CD14-positive monocyte (primary cell): ENCODE data around the gene IRX4. TPM values are rescaled to one million over a fixed set of nuclear protein-coding genes. Genes with fewer than 3 reads are reported as not detected.
A peak's percentile ranks its signal among the peaks of the same experiment; 100 is the strongest.

Experiments
- DNase-seq, 3 donors: peaks; one replicate each; pipeline ENCODE4 v3.0.0-alpha.2; 2011 to 2022
- H2AFZ ChIP-seq: 2 replicates; pipeline ENCODE4 v1.6.0; 2012; ENCODE audit warnings: mild to moderate bottlenecking, low read depth, low read length, inconsistent platforms; ENCODE audit not compliant: insufficient read depth, poor library complexity, severe bottlenecking
- H3K27ac ChIP-seq, 2 donors: 1 replicate in 1 of 2; 2 replicates in 1 of 2; pipeline ENCODE4 v1.5.1; 2012 to 2013; ENCODE audit warnings: low read length in 2 of 2, control low read depth in 1 of 2, inconsistent platforms in 1 of 2, low read depth in 1 of 2, mild to moderate bottlenecking in 1 of 2
- H3K27me3 ChIP-seq, 2 donors: one replicate each; pipeline versions ENCODE4 v1.6.0 to v1.6.1; 2011 to 2013; ENCODE audit warnings: low read length in 2 of 2; ENCODE audit not compliant: control insufficient read depth in 2 of 2, insufficient read depth in 2 of 2
- H3K36me3 ChIP-seq, 2 donors: replicated peaks in 1 of 2; 1 replicate in 1 of 2; 2 replicates in 1 of 2; pipeline versions ENCODE4 v1.5.1 to v1.6.1; 2012 to 2013; ENCODE audit warnings: low read length in 2 of 2, control low read depth in 1 of 2, inconsistent platforms in 1 of 2, mild to moderate bottlenecking in 1 of 2; ENCODE audit not compliant: insufficient read depth in 2 of 2, control insufficient read depth in 1 of 2
- H3K4me1 ChIP-seq, 2 donors: 1 replicate in 1 of 2; 2 replicates in 1 of 2; pipeline versions ENCODE4 v1.5.1 to v1.6.1; 2012 to 2013; ENCODE audit warnings: low read length in 2 of 2, control low read depth in 1 of 2, inconsistent platforms in 1 of 2, mild to moderate bottlenecking in 1 of 2, moderate library complexity in 1 of 2; ENCODE audit not compliant: insufficient read depth in 2 of 2, control insufficient read depth in 1 of 2
- H3K4me2 ChIP-seq: replicated peaks from 2 replicates; pipeline ENCODE3; 2012; ENCODE audit warnings: low read length, moderate library complexity, mild to moderate bottlenecking; ENCODE audit not compliant: poor library complexity, severe bottlenecking; ENCODE audit errors: extremely low read depth
- H3K4me3 ChIP-seq, 3 experiments: fragments of 200-600 bp in 1 of 3; sonication (generic) in 1 of 3; replicated peaks in 1 of 3; 1 replicate in 2 of 3; 2 replicates in 1 of 3; pipeline ENCODE4 v1.5.1; 2011 to 2013; ENCODE audit warnings: low read length in 3 of 3, mild to moderate bottlenecking in 3 of 3, control low read depth in 2 of 3, low read depth in 2 of 3, inconsistent platforms in 1 of 3, moderate library complexity in 1 of 3
- H3K79me2 ChIP-seq: 2 replicates; pipeline ENCODE4 v1.6.0; 2012; ENCODE audit warnings: mild to moderate bottlenecking, control low read depth, inconsistent platforms, low read length, moderate library complexity; ENCODE audit not compliant: insufficient read depth
- H3K9ac ChIP-seq: 2 replicates; pipeline ENCODE4 v1.6.0; 2017; ENCODE audit warnings: low read length, mild to moderate bottlenecking; ENCODE audit not compliant: insufficient read depth, poor library complexity, severe bottlenecking
- H3K9me3 ChIP-seq, 2 donors: replicated peaks in 1 of 2; 1 replicate in 1 of 2; 2 replicates in 1 of 2; pipeline versions ENCODE4 v1.5.1 to v1.6.1; 2012 to 2013; ENCODE audit warnings: low read length in 2 of 2, control low read depth in 1 of 2; ENCODE audit not compliant: control insufficient read depth in 1 of 2, insufficient read depth in 1 of 2
- H4K20me1 ChIP-seq: 2 replicates; pipeline ENCODE4 v1.6.0; 2012; ENCODE audit warnings: mild to moderate bottlenecking, low read length, control low read depth, moderate library complexity; ENCODE audit not compliant: insufficient read depth
- H3K27ac Mint-ChIP-seq, 7 donors: one replicate each; pipeline ENCODE4 v1.8.0; 2020; ENCODE audit warnings: mild to moderate bottlenecking in 7 of 7, mixed read lengths in 7 of 7, moderate library complexity in 6 of 7, inconsistent platforms in 2 of 7
- H3K27me3 Mint-ChIP-seq, 3 donors: one replicate each; pipeline ENCODE4 v1.8.0; 2021 to 2022; ENCODE audit warnings: low read depth in 3 of 3, mild to moderate bottlenecking in 3 of 3, mixed read lengths in 3 of 3, moderate library complexity in 3 of 3, inconsistent platforms in 1 of 3
- H3K36me3 Mint-ChIP-seq, 2 donors: one replicate each; pipeline ENCODE4 v1.8.0; 2020; ENCODE audit warnings: mixed read lengths in 2 of 2, inconsistent platforms in 1 of 2, mild to moderate bottlenecking in 1 of 2
- H3K4me1 Mint-ChIP-seq: one replicate; pipeline ENCODE4 v1.8.0; 2020; ENCODE audit warnings: mild to moderate bottlenecking, mixed read lengths
- H3K4me3 Mint-ChIP-seq, 2 donors: one replicate each; pipeline ENCODE4 v1.8.0; 2020; ENCODE audit warnings: mild to moderate bottlenecking in 2 of 2, mixed read lengths in 2 of 2, moderate library complexity in 1 of 2
- H3K9me3 Mint-ChIP-seq, 7 donors: one replicate each; pipeline ENCODE4 v1.8.0; 2020 to 2022; ENCODE audit warnings: mixed read lengths in 7 of 7, mild to moderate bottlenecking in 6 of 7, moderate library complexity in 6 of 7, inconsistent platforms in 2 of 7
- CTCF ChIP-seq: fragments of 200-600 bp; IDR thresholded peaks from one replicate; pipeline ENCODE4 v1.8.0; 2022; ENCODE audit warnings: antibody characterized with exemption, mild to moderate bottlenecking
- WGBS: methylation state at CpG from one replicate; pipeline ENCODE4 v1.1.5; 2013; ENCODE audit warnings: missing lambda C conversion rate; ENCODE audit not compliant: insufficient coverage; 5-methylcytosine and 5-hydroxymethylcytosine counted together
- intact Hi-C, 2 donors: fragments of 100-400 bp; cut with micrococcal nuclease; formaldehyde crosslinking; loops; one replicate each; pipeline versions ENCODE4 v1.15.0 to v1.15.1; 2023
- polyA plus RNA-seq, 3 donors: library from polyadenylated mRNA; depleted of rRNA in 1 of 3; unstranded in 2 of 3; stranded (reverse) in 1 of 3; fragments of 300-500 nt in 2 of 3; fragments of >200 nt in 1 of 3; fragmentation: Illumina TruSeq in 2 of 3; gene quantifications; 1 replicate in 2 of 3; 2 replicates in 1 of 3; pipeline ENCODE4 v1.2.3, GENCODE V29; 2012 to 2021

The IRX4 gene
- polyA plus RNA-seq, 3 donors: not detected

DNA sequence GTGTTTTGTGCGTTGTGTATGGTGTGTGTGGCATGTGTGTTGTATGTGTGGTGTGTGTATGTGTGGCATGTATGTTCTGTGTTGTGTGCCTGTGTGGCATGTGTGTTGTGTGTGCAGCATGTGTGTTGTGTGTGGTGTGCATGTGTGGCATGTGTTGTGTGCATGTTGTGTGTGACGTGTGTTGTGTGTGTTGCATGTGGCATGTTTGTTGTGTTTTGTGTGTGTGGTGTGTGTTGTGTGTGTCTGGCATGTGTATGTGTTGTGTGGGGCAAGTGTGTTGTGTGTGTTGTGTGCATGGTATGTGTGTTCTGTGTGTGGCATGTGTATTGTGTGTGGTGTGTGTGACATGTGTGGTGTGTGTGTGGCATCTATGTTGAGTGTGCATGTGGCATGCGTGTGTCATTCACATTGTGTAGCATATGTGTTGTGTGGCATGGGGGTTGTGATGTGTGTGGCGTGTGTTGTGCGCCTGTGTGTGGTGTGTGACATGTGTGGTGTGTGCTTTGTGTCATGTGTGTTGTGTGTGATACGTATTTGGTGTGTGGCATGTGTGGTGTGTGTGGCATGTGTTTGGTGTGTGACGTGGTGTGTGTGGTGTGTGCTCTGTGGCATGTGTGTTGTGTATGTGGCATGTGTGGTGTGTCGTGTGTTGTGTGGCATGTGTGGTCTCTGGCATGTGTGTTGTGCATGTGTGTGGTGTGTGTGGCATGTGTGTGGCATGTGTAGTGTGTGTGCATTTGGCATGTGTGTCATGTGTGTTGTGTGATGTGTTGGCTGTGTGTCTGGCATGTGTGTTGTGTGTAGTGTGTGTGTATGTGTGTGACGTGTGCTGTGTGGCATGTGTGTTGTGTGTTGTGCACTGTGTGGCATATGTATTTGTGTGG, 46.6 kb upstream of the IRX4 start:
- peaks cover 0 to 2% (median 0%) of the 10 kb centered on the region in 7 donors for H3K9me3 Mint-ChIP-seq
- H3K79me2 ChIP-seq: no peaks in the 10 kb centered on the region
- H3K36me3 Mint-ChIP-seq: no peaks in the 10 kb centered on the region
- no peaks in the 10 kb centered on the region for H4K20me1 ChIP-seq
- H3K9me3 ChIP-seq: peaks cover 12 to 21% of the 10 kb centered on the region in 2 donors
- 84% methylated on average over 9 of the region's 9 CpGs for WGBS
- H3K27ac ChIP-seq: no peak overlapping the region
- H3K4me1 Mint-ChIP-seq: no peaks in the 10 kb centered on the region
- H3K27ac Mint-ChIP-seq: no peak overlapping the region
- no peaks in the 10 kb centered on the region for H3K4me1 ChIP-seq
- H3K4me3 ChIP-seq: no peak overlapping the region
- no peak overlapping the region for H3K4me2 ChIP-seq
- no peak for TF ChIP-seq CTCF
- H3K27me3 Mint-ChIP-seq: peaks cover 15 to 26% (median 26%) of the 10 kb centered on the region in 3 donors
- no peak overlapping the region for H3K9ac ChIP-seq
- intact Hi-C loops: no loop called here
- no peak for DNase-seq
- H2AFZ ChIP-seq: no peak overlapping the region
- H3K36me3 ChIP-seq: no peaks in the 10 kb centered on the region
- H3K27me3 ChIP-seq: peaks cover 9 to 36% of the 10 kb centered on the region in 2 donors
- no peak overlapping the region for H3K4me3 Mint-ChIP-seq

DNA sequence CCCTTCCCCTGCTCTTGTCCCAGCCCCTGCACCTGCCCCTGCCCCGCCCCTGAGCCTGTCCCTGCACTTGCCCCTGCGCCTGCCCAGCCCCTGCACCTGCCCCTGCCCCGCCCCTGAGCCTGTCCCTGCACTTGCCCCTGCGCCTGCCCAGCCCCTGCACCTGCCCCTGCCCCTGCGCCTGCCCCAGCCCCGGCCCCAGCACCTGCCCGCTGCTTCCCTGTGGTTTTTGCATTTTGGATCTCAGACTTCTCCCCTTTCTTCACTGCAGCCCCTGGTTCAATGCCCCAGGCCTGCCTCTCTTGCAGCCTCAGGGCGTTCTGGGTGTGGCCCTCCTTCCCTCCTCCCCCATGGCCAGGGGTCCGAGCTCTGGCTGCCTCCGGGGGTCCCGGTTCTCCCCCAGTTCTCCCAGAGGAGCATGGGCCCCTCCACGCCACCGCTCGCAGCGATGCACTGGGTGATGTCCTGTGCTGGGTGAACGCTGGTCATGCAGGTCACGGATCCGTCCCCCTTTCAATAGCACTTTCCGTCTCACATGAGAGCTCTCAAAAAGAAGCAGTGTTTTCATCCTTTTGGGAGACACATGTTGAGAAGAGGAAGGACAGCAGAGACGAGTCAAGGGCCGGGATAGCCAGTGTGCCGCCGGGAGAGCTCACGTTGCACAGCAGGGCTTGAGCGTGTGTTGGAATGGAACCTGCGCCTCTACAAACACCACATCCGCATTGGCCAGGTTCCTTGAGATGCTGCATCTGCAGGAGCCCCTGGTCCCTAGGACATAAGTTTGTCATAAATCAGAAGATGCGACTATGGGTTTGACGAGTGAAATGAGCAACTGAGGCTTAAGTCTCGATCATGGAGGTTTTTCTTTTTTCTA, 44.0 kb upstream of the IRX4 start:
- Mint-ChIP-seq H3K4me3 (no peak overlapping the region), H3K27me3 (peaks cover 6 to 11% (median 8%) of the 10 kb centered on the region in 3 donors), H3K4me1 (no peaks in the 10 kb centered on the region), H3K9me3 (peaks cover 0 to 2% (median 0%) of the 10 kb centered on the region in 7 donors), H3K27ac (peak overlapping the region in 1 of 7 donors; percentile 11), H3K36me3 (no peaks in the 10 kb centered on the region)
- Histone ChIP-seq H3K9me3 (peaks cover 12 to 21% of the 10 kb centered on the region in 2 donors), H3K4me3 (no peak overlapping the region), H3K9ac (no peak overlapping the region), H3K27ac (no peak overlapping the region), H3K4me2 (no peak overlapping the region), H3K27me3 (peaks cover under 1 to 19% of the 10 kb centered on the region in 2 donors), H3K4me1 (no peaks in the 10 kb centered on the region), H3K79me2 (no peaks in the 10 kb centered on the region), H3K36me3 (no peaks in the 10 kb centered on the region), H2AFZ (no peak overlapping the region), H4K20me1 (no peaks in the 10 kb centered on the region)
- DNase-seq: no peak
- intact Hi-C loops: no loop called here
- no peak for TF ChIP-seq CTCF
- WGBS: 83% methylated on average over 22 of the region's 30 CpGs
